Left renal cortex interstitium (tissue), 4 donors: ENCODE measurements around the gene ATP2A3. TPM values are rescaled to one million over a fixed set of nuclear protein-coding genes. Genes with fewer than 3 reads are reported as not detected.
"Not testable (repeated sequence)": the region's sequence is repeated elsewhere in the genome, so short reads cannot be mapped to it uniquely, and the experiment has no call there.

Experiments
- DNase-seq, 4 donors: peaks; one replicate each; pipeline ENCODE4 v3.0.0-alpha.2; 2013; ENCODE audit warnings: low read depth in 4 of 4, low spot score in 2 of 4, missing footprints in 1 of 4
- polyA plus RNA-seq, 4 donors: library from polyadenylated mRNA; unstranded; fragments of 120-200 nt; gene quantifications; one replicate each; pipeline ENCODE4 v1.2.1, GENCODE V29; 2013; ENCODE audit not compliant: insufficient read length in 4 of 4

The ATP2A3 gene
- polyA plus RNA-seq, 4 donors: 3.9 to 5.9 (median 4.6) TPM

DNA sequence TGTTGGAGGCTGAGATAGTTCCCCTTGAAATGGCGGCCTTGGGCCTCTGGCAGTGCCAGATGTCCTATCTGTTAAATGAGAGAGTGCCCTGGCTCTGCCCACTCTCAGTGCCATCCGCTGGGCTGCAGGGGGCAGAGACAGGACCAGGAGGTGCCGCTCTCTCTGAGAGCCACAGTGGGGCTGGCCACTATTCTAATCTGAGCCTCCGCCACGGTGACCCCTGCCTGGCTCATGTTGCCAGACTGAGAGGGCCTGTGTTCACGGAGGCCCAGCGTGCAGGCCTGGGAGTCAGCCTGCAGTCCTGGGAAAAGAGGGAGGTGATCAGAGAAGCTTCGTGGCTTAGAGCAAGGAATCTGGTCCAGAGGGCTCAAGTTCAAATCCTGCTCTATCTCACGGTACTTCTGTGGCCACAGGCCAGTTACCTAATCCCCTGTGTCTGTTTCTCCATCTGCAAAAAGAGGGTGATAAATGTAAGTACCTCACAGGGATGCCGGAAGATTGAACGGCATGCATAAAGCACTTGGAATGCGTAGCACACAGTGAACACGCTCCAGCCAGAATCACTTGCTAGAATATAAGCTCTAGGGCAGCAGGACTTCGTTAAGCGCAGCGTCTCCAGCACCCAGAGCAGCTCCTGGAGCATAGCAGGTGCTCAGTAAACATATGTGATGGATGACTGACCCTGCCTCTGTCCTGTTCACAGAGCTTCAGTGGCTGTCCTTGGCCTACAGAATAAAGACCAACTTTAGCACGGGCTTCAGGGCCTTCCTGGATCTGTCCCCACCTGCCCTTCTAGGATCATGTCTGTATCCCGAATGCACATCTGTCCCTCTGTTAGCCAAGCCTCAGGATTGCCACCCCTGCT lies 6.3 kb downstream of the ATP2A3 start:
- DNase-seq: no peak

- DNase-seq: no peak
These were observed 7.3 kb downstream of the ATP2A3 start for GRCh38 chr17:3956983-3957382.

GRCh38 chr17:3956327-3956957 lies 7.8 kb downstream of the ATP2A3 start:
- no peak for DNase-seq

DNA sequence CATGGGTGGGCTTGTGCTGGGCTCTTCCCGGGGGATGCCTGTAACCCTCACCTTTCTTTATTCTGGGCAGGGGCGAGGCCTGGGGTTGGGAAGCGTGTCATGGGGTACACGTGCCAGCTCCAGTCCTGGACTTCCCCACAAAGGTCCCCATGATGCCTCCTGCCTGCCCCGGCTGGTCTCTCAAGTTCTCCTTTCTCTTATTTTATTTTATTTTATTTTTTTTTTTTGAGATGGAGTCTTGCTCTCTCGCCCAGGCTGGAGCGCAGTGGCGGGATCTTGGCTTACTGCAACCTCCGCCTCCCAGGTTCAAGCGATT lies 8.6 kb downstream of the ATP2A3 start:
- DNase-seq: no peak

DNA sequence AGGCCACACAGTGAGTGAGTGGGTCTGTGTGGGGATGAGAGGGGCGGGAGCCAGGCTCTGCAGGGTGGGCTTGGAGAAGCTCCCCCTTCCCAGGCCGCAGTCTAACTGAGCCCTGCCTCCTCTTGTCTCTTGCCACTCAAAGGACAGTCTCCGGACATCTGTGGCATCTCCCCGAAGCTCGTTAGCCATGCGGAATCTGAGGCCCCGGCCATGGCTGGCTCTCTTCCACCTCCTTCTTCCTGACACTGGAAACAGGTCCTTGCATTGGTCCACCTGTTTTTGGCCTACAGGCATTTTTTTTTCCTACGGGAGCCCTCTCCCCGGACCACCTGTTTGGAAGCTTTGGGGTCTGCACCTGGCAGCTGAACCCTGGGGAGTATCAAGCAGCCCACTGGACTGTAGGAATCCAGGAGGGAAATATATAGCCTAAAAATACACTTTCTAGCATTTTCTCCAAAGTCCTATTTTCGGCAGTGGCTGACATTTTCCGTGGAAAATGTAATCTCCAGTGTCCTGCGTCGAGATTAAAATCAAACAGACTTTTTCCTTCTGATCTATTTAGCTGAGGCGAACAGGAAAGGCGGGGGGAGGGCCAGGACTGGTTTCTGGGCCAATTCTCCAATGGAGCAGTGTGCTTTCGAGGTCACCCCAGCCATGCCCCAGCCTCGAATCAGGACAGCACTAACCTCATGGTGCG lies 9.1 kb downstream of the ATP2A3 start:
- no peak for DNase-seq

DNA sequence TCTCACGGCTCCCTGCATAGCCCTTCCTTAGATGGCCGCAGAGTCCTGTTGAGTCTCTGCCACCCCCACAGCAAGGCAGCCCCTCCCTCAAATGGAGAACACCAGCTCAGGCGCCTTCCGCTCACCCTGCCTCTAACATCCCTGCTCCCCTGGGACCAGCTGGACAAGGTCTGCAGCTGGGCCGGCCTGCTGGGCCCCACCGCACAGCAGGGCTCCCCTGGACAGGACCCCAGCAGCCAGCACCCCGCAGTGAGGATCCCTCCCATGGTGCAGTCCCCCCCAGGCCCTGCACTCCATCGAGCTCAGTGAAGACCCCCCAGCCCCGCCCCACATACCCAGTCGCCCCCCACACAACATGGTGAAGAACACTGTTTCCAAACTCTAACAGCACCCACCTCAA lies 10.2 kb downstream of the ATP2A3 start:
- DNase-seq: no peak

DNA sequence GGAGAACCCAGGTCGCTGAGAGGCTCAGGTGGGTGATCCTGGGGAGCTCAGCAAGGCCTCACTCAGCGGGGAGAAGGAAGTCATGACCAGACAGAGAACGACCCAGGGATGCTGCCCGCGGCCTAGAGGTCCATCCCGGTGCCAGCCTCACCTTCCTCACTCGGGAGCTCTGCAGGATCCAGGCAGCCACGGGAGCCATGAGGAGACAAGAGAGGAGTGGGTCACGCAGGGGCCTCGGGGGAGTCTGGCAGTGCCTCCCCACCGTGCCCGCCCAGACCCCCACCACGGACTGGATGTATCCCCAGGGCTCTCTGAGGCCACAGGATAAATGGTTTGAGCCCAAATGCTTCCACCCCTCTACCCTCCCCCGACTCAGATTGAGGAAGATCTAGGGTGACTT lies 10.7 kb downstream of the ATP2A3 start:
- no peak for DNase-seq

GRCh38 chr17:3952186-3952585 lies 12.1 kb downstream of the ATP2A3 start:
- DNase-seq: no peak

DNA sequence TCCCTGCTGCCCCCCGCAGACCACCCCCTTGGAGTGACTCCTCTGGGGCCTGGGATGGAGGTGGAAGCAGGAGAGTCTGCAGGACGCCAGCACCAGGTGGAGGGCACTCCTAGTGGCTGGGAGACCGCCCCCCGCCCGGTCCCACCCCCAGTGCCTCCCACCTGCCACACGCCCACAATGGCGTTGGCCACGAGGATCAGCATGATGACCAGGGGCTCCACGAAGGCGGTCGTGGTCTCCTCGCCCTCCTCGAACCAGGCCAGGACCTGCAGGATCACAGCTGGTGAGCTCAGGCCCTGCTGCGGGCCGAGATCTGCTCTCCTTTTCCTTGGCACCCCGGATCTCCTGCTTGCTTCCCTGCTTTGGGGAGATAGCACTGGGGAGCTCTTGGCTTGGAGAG lies 12.8 kb downstream of the ATP2A3 start:
- DNase-seq: no peak

- no peak for DNase-seq
These were observed 13.2 kb downstream of the ATP2A3 start for GRCh38 chr17:3951003-3951402.

DNA sequence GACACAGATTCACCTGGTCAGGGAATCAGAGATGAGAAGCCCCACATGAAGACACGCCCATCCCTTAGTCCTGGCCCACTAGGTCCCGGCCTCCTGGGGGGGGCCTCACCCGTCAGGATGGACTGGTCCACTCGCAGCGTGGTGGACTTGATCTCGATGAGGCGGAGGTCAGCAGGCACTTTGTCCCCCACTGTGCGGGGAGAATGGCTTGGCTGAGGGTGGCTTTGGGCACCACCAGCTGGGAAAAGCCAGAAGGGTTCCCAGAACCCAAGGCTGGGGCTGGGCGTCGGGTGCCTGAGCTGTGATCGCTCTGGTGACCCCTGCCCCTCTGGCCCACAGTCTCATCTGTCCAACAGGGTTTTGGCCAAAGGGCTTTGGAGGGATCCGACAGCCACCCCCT lies 13.7 kb downstream of the ATP2A3 start:
- no peak for DNase-seq

DNA sequence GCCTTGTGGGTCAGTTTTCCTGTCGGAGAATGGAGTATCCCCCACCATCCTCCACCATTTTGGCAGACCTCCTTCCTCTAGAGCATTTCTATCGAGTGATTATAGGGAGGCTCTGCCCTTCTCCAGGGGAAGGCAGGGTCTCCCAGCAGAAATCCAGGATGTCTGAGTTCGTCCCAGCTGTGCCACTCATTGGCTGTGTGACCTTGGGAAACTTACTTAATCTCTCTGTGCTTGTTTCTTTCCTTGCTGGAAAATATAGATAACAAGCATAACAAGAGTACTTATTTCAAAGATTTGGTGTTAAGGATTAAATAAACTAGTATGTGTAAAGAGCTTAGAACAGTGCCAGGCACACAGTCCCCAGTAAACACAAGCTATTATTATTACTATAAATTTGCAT lies 14.8 kb downstream of the ATP2A3 start:
- no peak for DNase-seq

DNA sequence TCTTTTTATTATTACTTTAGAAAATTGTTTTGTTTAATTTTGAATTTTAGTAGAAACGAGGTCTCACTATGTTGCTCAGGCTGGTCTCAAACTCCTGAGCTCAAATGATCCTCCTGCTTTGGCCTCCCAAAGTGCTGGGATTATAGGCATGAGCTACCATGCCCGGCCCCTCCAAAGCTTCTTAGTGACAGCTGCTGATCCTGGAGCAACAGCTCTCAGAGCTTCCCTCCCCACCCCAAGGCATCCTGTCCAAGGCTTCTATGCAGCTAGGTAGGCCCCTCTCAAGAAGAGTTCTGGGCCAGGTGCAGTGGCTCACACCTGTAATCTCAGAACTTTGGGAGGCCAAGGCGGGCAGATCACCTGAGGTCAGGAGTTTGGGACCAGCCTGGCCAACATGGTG lies 15.7 kb downstream of the ATP2A3 start:
- DNase-seq: not testable (repeated sequence)

DNA sequence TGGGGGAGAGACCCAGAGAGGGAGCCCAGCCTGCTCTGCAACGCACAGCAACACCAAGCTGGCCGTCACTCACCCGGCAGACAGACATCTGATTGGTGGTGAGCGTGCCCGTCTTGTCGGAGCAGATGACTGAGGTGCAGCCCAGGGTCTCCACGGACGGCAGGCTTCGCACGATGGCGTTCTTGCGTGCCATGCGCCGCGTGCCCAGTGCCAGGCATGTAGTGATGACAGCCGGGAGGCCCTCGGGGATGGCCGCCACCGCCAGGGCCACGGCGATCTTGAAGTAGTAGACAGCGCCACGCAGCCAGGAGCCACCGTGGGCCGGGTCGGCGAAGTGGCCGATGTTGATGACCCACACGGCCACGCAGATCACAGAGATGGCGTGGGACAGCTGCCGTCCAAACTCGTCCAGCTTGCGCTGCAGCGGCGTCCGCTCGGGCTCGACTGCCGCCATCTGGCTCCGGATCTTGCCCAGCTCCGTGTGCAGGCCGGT lies 16.9 kb downstream of the ATP2A3 start:
- no peak for DNase-seq

DNA sequence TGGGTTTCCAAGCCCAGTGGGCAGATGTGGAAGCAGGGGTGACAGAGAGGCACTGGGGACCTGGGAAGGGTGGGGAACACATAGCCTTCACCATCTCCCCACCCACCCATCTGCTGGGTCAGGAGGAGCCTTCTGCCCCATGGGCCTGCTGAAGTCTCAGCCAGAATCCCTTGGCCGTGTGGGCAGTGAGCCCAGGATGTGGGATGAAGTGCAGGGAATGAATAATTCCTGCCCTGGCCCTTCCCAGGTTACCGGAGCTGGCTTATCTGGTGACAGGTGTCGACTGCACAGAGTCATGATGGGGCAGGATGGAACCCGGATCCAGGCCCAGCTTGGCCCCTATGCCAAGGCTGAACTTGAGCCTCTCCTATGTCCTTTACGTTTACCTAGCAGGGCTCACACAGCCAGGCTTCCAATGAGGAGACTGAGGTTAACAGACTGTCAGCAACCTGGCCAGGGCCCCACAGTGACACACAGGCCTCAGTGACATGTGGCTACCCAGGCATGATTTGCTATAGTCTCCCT lies 17.5 kb downstream of the ATP2A3 start:
- no peak for DNase-seq

DNA sequence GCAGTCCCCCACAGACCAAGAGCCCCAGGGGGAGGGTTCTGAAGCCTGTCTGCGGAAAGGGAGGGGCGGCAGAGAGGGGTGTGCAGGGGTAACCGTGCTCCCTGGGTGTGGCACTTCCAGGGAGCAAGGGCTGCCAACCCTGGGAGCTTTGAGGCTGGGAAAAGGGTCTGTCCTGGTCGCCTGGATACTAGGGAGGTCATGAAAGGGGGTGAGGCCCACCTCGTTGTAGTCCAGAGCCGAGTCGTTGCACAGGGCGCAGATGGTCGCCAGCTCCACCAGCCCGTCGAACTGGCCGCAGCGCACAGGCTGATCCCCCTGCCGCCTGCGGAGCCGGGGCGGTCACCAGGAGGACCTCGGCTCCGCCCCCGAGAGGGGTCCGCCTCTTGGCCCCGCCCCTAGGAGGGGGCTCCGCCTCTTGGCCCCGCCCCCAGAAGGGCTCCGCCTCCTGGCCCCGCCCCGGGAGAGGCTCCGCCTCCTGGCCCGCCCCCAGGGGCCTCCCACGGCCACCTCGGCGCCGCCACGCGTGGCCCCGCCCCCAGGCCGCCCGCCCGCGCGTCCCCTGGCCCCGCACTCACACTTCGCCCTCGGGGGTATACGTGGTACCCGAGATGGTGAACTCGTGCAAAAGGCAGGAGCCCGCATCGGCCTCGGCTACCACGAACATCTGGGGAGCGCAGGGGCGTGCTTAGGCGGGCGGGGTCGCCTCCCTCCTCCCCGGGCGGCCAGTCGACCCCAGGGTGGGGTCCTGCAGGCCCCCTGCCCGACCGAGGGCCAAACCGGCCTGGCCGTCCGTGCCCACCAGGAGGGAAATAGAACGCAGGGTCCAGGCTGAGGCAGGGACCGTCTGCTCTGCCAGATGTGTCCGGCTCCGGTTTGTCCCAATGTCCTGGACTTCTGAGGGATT lies 19.5 kb downstream of the ATP2A3 start:
- no peak for DNase-seq

DNA sequence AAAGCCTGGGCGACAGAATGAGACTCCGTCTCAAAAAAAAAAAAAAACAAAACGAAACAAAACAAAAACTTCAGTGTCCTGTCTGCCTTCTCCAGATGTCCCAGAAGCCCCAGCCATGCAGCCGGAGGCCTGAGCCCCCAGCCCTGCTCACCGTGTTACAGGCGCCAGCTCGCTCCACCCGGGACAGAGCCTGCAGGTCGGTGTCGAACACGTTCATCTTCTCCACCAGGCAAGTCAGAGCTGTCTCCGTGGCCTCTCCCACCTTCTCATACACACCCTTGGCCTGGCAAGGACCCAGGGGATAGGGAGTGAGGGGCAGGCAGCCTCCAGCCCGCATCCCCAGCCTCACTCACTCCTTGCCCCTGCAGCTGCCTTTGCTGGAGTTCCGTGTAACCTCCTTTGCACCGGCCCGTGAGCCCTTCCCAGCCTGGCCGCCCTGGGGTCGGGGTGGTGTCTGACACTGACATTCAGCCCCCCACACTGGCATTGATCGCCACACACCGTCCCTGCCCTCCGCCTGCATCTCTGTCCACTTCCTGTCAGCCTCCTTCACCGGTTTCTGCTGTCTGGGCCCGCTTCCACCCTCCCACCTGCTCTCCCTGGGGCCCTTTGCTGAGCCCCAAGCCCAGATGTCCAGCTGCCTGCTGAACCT lies 20.9 kb downstream of the ATP2A3 start:
- no peak for DNase-seq

- DNase-seq: no peak
These were observed 23.1 kb downstream of the ATP2A3 start for GRCh38 chr17:3940965-3941698.

DNA sequence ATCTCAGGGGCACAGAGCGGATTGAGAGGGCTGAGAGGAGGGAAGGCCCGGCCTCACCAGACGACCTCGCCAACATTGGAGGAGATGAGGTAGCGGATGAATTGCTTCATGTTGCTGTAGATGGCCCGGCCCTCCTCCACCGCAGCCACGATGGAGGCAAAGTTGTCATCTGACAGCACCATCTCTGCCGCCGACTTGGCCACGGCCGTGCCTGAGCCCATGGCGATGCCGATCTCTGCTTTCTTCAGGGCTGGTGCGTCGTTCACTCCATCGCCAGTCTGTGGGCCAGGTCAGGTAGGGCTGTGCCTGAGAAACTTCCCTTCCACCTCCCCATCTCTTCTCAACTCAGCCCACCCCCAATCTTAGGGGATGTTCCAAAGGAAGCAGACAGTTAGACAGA lies 26.9 kb downstream of the ATP2A3 start:
- no peak for DNase-seq
